T1000 (cell line): ENCODE results near the gene NT5DC3.

ENCODE experiments used
- DNase-seq: peaks from one replicate; lab custom pipeline; 2025; ENCODE audit warnings: mixed read lengths; lab: John Stamatoyannopoulos, UW

Gene NT5DC3

GRCh38 chr12:103748002-103748401, 93.0 kb downstream of the NT5DC3 start:
- no peak for DNase-seq

- DNase-seq, result no peak
Observed at GRCh38 chr12:103745962-103746361, 95.1 kb downstream of the NT5DC3 start.

GRCh38 chr12:103743788-103744187, 97.2 kb downstream of the NT5DC3 start:
- no peak for DNase-seq

- no peak for DNase-seq
Observed at GRCh38 chr12:103742349-103742932, 98.6 kb downstream of the NT5DC3 start.

GRCh38 chr12:103737881-103738280, 103.2 kb downstream of the NT5DC3 start:
- no peak for DNase-seq

GRCh38 chr12:103736572-103736971, 104.5 kb downstream of the NT5DC3 start:
- DNase-seq, result no peak

GRCh38 chr12:103735291-103735690, 105.7 kb downstream of the NT5DC3 start:
- DNase-seq, result no peak

GRCh38 chr12:103734863-103735262, 106.2 kb downstream of the NT5DC3 start:
- no peak for DNase-seq

- DNase-seq, result no peak
Observed at GRCh38 chr12:103731539-103731938, 109.5 kb downstream of the NT5DC3 start.

GRCh38 chr12:103729499-103729898, 111.5 kb downstream of the NT5DC3 start:
- no peak for DNase-seq

- DNase-seq, result no peak
Observed at GRCh38 chr12:103728323-103728722, 112.7 kb downstream of the NT5DC3 start.

GRCh38 chr12:103727638-103728037, 113.4 kb downstream of the NT5DC3 start:
- no peak for DNase-seq

GRCh38 chr12:103725398-103725797, 115.6 kb downstream of the NT5DC3 start:
- no peak for DNase-seq
